ENCODE measurements around the gene CAB39L.

- TF ChIP-seq EZH2phosphoT487 (IDR thresholded peaks at IDR 0.05; ENCODE audit: unreplicated experiment), result no peak
- no peak for TF ChIP-seq CTCF (conservative IDR thresholded peaks at IDR 0.05; ENCODE audit: low read depth in 2 of 2)
- TF ChIP-seq POLR2AphosphoS5 (IDR thresholded peaks at IDR 0.05; ENCODE audit: low read depth), result no peak
- TF ChIP-seq EZH2 (IDR thresholded peaks at IDR 0.05; ENCODE audit: low read depth, unreplicated experiment), result no peak
Observed at GRCh38 chr13:49319951-49320350, 123.9 kb downstream of the CAB39L start.

All from GM23338 (cell line).